EL (cell line): ENCODE results near the gene ANO4.

ENCODE experiments used
- DNase-seq: peaks from one replicate; pipeline ENCODE4 v3.0.0-alpha.2; 2016

Gene ANO4

DNA sequence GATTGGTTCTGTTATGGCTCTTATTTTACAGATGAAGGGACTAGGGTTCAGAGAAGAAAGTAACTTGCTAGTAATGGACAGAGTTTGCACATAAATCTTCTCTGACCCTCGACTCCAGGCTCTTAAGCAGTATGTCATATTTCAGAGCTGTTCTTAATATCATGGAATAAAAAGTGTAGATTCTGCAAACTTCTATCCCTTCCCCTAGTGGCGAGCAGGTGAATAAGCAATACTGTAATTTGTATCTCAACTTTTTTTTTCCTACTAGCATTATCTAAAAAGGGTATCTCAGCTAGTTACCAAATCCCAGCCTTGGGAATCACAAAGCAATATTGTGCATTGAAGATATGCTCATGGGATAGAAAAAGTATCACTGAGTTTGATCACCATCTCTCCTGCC, 83.2 kb downstream of the ANO4 start:
- no peak for DNase-seq

- no peak for DNase-seq
Measured at GRCh38 chr12:100895192-100895591, 100.6 kb downstream of the ANO4 start.

DNA sequence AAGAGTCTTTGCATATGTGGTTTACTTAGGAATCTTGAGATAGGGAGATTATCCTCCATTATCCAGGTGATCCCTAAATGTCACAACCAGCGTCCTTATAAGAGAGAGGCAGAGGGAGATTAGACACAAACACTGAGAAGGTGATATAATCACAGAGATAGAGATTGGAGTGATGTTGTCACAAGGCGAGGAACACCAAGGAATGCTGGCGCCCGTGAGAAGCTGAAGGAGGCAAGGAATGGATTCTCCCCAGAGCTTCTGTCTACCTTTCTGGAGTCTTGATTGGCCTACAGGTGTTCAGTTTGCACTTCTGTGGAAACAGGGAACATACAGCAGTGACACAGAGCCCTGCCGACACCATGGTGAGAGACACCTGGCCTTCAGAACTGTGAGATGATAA, 101.6 kb downstream of the ANO4 start:
- DNase-seq: no peak

- no peak for DNase-seq
Measured at GRCh38 chr12:100897240-100897639, 102.7 kb downstream of the ANO4 start.

GRCh38 chr12:100899301-100899700, 104.7 kb downstream of the ANO4 start:
- no peak for DNase-seq

- DNase-seq: no peak
Measured at GRCh38 chr12:100900808-100901207, 106.2 kb downstream of the ANO4 start.

GRCh38 chr12:100901266-100901665, 106.7 kb downstream of the ANO4 start:
- peak; percentile 41 for DNase-seq

DNA sequence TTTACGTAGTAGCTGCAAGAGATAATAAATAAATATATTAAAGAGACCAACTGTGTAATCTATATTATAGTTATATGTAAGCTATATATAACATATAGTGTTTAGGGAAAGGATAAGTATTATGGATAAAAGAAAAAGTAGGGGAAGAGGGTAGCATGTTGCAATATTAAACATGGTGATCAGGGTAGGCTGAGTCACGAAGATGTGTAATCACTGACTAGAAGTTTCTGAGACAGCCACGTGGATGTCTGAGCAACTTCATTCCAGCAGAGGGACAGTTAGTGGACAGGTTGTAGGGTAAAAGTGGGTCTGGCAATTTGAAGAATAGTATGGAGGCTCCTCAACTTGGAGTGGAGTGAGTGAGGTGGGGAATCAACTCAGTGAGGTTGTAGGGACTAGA, 109.7 kb downstream of the ANO4 start:
- DNase-seq: no peak

DNA sequence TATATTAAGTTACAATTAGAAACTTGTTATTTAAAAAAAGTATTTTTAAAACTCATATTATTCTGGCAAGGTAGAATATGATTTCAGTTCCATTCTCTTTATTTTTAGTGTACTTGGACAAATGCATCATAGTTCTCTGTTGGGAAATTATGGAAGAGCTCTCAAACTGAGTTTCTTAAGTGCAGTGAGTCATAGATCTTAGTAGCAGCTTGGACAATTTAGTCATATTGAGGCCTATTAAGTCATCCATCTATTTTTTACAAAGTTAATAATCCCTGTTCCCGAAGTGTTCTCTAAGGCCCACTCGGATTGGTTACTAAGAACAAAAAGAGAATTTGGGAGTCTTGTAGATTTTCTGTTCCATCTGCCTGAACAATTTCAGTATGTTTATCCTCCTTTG, 113.9 kb downstream of the ANO4 start:
- peak; percentile 38 for DNase-seq

DNA sequence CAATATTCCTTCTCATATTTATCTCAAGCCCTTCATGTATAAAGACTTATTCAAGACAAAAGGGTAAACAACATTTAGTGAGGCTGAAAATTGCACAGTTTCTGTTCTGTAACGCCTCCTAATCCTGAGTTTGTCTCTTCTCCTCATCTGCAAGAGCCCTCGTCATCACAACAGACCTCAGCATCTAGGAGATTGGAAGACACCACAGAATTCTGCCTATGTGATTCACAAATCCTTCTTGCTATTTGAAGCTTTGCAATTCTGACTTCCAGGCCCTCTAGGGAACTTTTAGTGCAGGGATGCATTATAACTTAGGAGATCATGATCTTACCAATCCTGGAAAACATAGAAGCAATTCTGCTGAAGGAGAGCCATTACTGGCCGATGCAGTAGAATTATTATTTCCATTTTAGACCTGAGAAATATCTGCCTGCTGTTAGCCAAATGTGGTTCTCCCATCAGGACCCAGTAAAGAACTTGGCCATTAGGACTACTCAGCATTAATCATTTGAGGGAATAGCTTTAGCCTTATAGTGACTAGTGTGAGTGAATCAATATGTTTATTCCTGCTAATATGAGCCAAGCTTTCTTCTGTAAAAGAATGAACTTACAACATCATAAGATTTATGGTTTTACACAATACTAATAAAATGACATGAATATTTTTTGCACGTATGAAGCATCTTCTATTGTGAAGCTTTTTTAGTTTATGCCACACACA, 119.5 kb downstream of the ANO4 start:
- no peak for DNase-seq

DNA sequence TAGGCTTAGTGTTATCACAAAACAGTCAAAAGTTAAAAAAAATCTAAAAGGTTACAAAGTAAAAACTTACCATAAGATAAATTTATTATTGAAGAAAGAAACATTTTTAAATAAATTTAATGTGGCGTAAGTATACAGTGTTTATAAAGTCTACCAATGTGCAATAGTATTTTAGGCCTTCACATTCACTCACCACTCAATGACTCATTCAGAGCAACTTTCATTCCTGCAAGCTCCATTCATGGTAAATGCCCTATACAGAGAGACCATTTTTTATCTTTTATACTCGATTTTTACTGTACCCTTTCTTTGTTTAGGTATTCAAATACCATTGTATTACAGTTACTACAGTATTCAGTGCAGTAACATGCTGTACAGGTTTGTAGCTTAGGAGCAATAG, 124.5 kb downstream of the ANO4 start:
- no peak for DNase-seq

DNA sequence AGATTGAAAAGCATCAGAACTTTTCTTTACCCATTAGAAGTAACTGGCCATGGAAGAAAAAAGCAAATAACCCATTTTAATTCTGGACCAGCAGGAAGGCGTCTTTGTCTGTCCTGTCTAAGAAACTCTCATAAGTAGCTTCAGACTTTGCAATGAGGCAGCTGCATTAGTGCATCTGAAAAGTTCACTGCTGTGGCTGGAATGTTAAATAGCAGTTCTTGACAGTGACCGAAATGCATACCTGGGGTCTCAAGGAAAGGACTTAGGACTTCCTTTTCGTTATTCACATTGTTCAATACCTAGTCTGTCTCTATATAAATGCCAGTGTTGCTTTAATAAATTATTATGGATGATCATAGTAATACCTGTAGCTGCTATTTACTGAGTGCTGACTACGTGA, 125.9 kb downstream of the ANO4 start:
- no peak for DNase-seq

DNA sequence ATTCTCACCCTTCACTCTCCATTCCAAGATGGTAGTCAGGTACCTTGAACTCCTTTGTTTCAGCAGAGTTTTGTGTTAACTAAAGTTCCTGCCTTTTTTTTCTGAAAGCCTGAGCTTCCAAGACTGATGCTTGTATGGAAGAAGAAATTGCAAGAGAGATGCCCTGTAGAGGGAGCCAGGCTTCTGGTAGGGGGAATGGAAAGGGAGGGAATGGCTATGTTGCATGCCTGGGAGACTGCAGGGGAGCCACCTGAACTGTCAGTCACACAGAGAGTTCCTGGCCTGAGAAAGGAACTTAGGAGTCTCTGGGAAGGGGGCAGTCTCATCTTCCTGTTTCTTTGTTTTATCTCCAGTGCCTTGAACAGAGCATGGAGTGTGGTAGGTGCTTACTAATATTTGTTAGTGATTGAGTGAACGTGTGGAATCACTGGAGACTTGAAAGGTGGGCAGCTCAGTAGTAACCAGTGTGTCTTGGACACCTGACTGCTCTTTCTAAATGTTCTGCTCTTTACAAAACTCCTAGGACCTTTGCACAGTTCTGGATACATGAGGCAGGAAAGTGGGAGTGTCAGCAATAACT, 132.2 kb downstream of the ANO4 start:
- DNase-seq: peak; percentile 30

DNA sequence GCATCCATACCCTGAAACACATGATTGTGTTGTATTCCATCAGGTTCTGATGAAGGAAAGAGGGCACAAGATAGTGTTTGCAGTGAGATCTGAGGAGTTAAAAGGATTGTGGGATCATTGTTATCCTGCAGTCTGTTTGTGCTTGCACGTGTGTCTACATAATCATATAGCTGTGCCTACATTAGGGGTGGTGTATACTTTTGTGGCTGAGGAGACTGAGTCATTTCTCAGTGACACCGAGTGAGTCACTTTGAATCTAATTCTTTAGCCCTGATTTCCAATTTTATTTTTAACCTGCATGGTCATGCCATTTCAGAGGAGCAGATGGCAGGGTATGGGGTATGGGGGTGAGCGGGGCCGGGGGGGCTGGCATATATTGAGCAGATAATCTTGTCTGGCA, 133.2 kb downstream of the ANO4 start:
- DNase-seq: peak; percentile 83

DNA sequence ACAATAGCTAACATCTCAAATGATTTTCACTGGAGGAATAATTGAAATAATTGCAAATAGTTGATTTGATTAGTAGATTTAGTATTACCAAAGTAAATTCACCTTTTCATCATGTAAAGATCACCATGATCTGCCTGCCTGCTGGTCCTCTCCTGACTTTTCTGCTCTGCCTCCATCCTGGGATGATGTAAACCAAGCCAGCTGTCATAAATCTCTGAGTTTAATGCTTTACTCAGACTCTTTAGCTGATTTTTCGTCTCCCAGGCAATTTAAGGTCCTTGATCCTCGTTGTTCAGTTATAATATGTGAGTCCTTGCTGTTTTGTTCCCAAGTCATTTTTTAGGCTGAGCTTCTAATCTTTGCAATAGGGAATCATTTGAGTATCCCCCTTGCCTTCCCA, 138.0 kb downstream of the ANO4 start:
- no peak for DNase-seq

- peak; percentile 30 for DNase-seq
Measured at GRCh38 chr12:100933531-100933930, 139.0 kb downstream of the ANO4 start.

GRCh38 chr12:100935929-100936328, 141.4 kb downstream of the ANO4 start:
- no peak for DNase-seq

GRCh38 chr12:100936661-100937060, 142.1 kb downstream of the ANO4 start:
- no peak for DNase-seq

- no peak for DNase-seq
Measured at GRCh38 chr12:100940503-100940902, 145.9 kb downstream of the ANO4 start.

GRCh38 chr12:100942984-100943749, 148.6 kb downstream of the ANO4 start:
- no peak for DNase-seq

DNA sequence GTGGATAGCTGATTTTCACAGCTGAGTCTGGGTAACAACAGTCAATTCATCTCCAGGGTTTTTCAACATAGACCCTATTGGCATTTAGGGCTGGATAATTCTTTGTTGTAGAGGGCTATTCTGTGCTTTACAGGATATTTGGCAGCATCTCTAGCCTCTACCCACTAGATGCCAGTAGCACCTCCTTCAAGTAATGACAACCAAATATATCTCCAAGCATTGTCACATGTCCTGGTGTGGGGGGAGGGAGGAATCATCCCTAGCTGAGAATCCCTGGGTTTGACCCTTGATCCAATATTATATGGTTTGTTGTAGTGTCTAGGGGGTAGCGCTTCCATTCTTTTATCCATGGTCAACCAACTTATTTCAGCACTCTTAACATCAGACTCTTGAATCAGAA, 157.2 kb downstream of the ANO4 start:
- DNase-seq: no peak

GRCh38 chr12:100953217-100953616, 158.6 kb downstream of the ANO4 start:
- peak; percentile 23 for DNase-seq

- DNase-seq: no peak
Measured at GRCh38 chr12:100953677-100954076, 159.1 kb downstream of the ANO4 start.

- no peak for DNase-seq
Measured at GRCh38 chr12:100954118-100954517, 159.5 kb downstream of the ANO4 start.
